Muscle layer of duodenum (tissue), 2 donors: ENCODE results near the gene LYZL1.
"Not testable (repeated sequence)": the region's sequence is repeated elsewhere in the genome, so short reads cannot be mapped to it uniquely, and the experiment has no call there.

Source experiments
- H3K27ac ChIP-seq: one replicate; pipeline ENCODE4 v1.7.0; 2013; ENCODE audit warnings: mild to moderate bottlenecking, low read length
- H3K27me3 ChIP-seq: one replicate; pipeline ENCODE4 v1.7.0; 2013; ENCODE audit warnings: low read depth, mild to moderate bottlenecking, control low read depth, low read length
- H3K36me3 ChIP-seq, 2 donors: one replicate each; pipeline ENCODE4 v1.7.0; 2013; ENCODE audit warnings: low read length in 2 of 2, control low read depth in 1 of 2, mild to moderate bottlenecking in 1 of 2; ENCODE audit not compliant: insufficient read depth in 2 of 2, control insufficient read depth in 1 of 2
- H3K4me1 ChIP-seq, 2 donors: one replicate each; pipeline ENCODE4 v1.7.0; 2013; ENCODE audit warnings: low read length in 2 of 2, mild to moderate bottlenecking in 2 of 2, control low read depth in 1 of 2, moderate library complexity in 1 of 2; ENCODE audit not compliant: insufficient read depth in 2 of 2, control insufficient read depth in 1 of 2
- H3K4me3 ChIP-seq, 2 donors: one replicate each; pipeline ENCODE4 v1.7.0; 2013; ENCODE audit warnings: low read length in 2 of 2, low read depth in 1 of 2, mild to moderate bottlenecking in 1 of 2
- H3K9me3 ChIP-seq, 2 donors: one replicate each; pipeline ENCODE4 v1.7.0; 2013; ENCODE audit warnings: low read length in 2 of 2, control low read depth in 1 of 2, mild to moderate bottlenecking in 1 of 2; ENCODE audit not compliant: control insufficient read depth in 1 of 2
- donor health status: healthy.

Gene LYZL1

DNA sequence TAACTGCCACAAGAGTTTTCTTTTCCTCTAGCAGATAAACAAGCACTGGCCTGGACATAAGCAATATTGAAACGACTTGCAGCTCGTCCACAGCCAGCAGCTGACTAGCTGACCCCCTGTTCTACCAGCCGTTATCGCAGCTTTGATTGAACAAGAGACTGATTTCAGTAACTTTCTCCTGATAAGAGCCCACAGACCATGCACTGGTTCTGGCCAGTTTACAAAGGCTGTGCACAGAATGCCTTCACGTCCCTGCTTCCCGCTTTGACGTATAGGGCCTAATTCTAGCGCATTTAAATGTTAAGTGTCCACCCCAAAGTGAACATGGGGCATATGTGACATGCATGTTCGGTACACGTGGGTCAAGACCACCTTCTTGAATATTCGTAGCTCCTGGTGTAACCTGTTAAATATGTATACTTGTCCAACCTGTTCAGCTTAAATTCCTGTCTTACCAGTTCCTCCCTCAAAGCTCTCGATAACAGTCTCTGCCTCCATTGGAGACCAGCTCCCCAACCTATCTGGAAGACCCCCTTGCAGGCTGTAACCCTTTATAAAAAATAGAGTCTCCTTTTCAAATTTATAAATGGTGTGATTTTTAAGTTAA, 69.2 kb downstream of the LYZL1 start:
- Histone ChIP-seq H3K36me3 (no peaks in the 10 kb centered on the region), H3K4me3 (no peak overlapping the region), H3K27me3 (no peaks in the 10 kb centered on the region), H3K27ac (no peak overlapping the region), H3K4me1 (peaks cover 0 to 25% of the 10 kb centered on the region in 2 donors), H3K9me3 (no peaks in the 10 kb centered on the region)

DNA sequence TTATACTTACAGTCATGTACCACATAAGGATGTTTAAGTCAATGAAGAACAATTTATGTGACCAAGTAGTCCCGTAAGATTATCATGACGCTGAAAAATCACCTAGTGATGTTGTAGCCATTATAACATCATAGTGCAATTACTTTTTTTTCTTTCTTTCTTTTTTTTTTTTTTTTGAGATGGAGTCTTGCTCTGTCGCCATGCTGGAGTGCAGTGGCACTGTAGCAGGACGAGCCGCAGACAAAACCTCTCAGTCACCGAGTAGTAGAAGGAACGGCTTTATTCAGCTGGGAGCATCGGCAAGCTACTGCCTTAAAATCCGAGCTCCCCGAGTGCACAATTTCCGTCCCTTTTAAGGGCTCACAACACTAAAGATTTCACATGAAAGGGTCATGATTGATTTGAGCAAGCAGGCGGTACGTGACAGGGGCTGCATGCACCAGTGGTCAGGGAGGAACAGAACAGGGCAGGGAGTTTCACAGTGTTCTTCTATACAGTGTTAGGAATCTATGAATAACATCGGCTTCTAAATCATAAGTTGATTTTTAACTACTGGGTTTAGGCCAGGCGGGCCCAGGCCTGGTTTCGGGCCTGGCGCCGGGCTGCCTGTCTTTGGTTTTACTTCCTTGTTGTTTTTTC, 71.5 kb downstream of the LYZL1 start:
- H3K4me3 ChIP-seq, H3K4me1 ChIP-seq, H3K27me3 ChIP-seq, H3K9me3 ChIP-seq, H3K27ac ChIP-seq, H3K36me3 ChIP-seq: not testable (repeated sequence)
